Measurements from ENCODE around the gene ZNF784. TPM values are rescaled to one million over a fixed set of nuclear protein-coding genes. Genes with fewer than 3 reads are reported as not detected.

Gene ZNF784
- total RNA-seq, 3 donors from 2014 or later (not counting 1 experiment from before 2014, with no cell fraction given), result 6.4 to 7.9 (median 7.1) TPM

DNA sequence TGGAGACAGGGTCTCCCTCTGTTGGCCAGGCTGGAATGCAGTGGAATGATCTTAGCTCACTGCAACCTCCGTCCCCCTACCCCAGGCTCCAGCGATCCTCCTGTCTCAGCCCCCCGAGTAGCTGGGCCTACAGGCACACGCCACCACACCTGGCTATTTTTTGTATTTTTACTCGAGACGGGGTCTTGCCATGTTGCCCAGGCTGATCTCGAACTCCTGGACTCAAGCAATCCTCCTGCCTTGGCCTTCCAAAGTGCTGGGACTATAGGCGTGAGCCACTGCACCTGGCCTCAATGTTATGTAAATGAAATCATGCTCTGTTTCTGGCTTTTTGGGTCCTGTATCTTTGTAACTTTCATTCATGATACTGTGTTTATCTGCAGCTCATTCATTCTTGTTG lies 35.6 kb downstream of the ZNF784 start:
- no peak for ATAC-seq
- Mint-ChIP-seq H3K4me3 (peak overlapping the region; percentile 35), H3K27me3 (ENCODE audit: low read depth in 2 of 2) (peaks cover 15 to 33% of the 10 kb centered on the region in 2 donors), H3K36me3 (no peaks in the 10 kb centered on the region), H3K27ac (no peak overlapping the region), H3K4me1 (peaks cover 11 to 25% of the 10 kb centered on the region in 2 donors), H3K9me3 (no peaks in the 10 kb centered on the region)
- no peaks in the 10 kb centered on the region for H3K36me3 ChIP-seq (ENCODE audit: control insufficient read depth, insufficient read depth, low read length)
- no peak for DNase-seq
- WGBS (ENCODE audit: insufficient coverage), result 93% methylated on average over 8 of the region's 8 CpGs
- no peaks in the 10 kb centered on the region for H3K9me3 ChIP-seq (ENCODE audit: control insufficient read depth, insufficient read depth, low read length)
- no peak for TF ChIP-seq CTCF (IDR thresholded peaks at IDR 0.05)
- no peaks in the 10 kb centered on the region for H3K27me3 ChIP-seq (ENCODE audit: control insufficient read depth, insufficient read depth, low read length)
- peaks cover 26% of the 10 kb centered on the region for H3K4me1 ChIP-seq (ENCODE audit: control insufficient read depth, insufficient read depth, low read length)
- intact Hi-C loops (cut with micrococcal nuclease), result no loop called here
- no peak overlapping the region for H3K27ac ChIP-seq (ENCODE audit: low read length)
- H3K4me3 ChIP-seq (ENCODE audit: low read length), result no peak overlapping the region

GRCh38 chr19:55586976-55587668 lies 37.2 kb downstream of the ZNF784 start:
- H3K27ac ChIP-seq (ENCODE audit: low read length), result peak overlapping the region; percentile 32
- TF ChIP-seq CTCF (IDR thresholded peaks at IDR 0.05), result no peak
- no peaks in the 10 kb centered on the region for H3K36me3 Mint-ChIP-seq
- intact Hi-C loops (cut with micrococcal nuclease), result loop anchor here (1.0 kb wide), 1 partner anchor 12 kb away; the partner anchor contains the start of gene FIZ1
- peak overlapping the region; percentile 22 for H3K4me3 ChIP-seq (ENCODE audit: low read length)
- H3K4me1 Mint-ChIP-seq, result peaks cover 11 to 25% of the 10 kb centered on the region in 2 donors
- DNase-seq, result peak; percentile 90 to 95
- no peaks in the 10 kb centered on the region for H3K9me3 Mint-ChIP-seq
- H3K4me1 ChIP-seq (ENCODE audit: control insufficient read depth, insufficient read depth, low read length), result peaks cover 26% of the 10 kb centered on the region
- H3K27ac Mint-ChIP-seq, result peak overlapping the region in 1 of 2 donors; percentile 60
- WGBS (ENCODE audit: insufficient coverage), result 2% methylated on average over 40 of the region's 40 CpGs
- peak; percentile 97 to 99 (median 99) for ATAC-seq
- H3K36me3 ChIP-seq (ENCODE audit: control insufficient read depth, insufficient read depth, low read length), result no peaks in the 10 kb centered on the region
- peak overlapping the region; percentile 82 for H3K4me3 Mint-ChIP-seq
- no peaks in the 10 kb centered on the region for H3K9me3 ChIP-seq (ENCODE audit: control insufficient read depth, insufficient read depth, low read length)
- peaks cover 15 to 33% of the 10 kb centered on the region in 2 donors for H3K27me3 Mint-ChIP-seq (ENCODE audit: low read depth in 2 of 2)
- H3K27me3 ChIP-seq (ENCODE audit: control insufficient read depth, insufficient read depth, low read length), result no peaks in the 10 kb centered on the region

DNA sequence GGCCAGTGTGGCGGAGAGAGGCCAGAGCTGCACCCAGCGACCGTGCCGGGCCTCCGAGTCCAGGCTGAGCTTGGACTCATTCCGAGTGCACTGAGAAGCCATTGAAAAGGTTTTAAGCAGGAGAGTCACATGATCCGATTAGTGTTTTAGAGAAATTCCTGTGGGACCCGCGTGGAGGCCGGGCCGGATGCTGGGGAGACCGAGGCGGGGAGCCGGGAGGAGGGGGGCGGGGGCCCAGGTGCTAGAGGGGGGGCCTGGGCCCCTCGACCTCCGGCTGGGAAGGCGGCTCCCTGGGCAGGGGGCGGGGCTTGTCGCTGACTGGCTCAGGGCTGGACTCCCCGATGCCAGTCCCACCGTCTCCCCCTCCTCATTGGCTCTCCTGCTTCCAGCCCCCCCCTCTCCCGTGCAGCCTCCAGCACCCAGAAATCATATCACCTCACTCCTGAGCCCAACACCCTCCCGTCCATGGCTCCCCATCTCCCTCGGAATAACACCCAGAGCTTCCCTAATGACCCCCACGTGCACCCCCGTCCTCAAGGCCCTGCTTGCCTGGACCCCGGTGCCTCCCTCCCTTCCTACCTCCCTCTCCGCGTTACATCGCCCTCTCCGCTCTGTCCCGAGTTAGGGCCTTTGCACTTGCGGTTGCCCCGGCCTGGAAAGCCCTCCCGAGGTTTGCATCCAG lies 38.6 kb downstream of the ZNF784 start:
- intact Hi-C loops (cut with micrococcal nuclease), result no loop called here
- Histone ChIP-seq H3K9me3 (ENCODE audit: control insufficient read depth, insufficient read depth, low read length) (no peaks in the 10 kb centered on the region), H3K36me3 (ENCODE audit: control insufficient read depth, insufficient read depth, low read length) (no peaks in the 10 kb centered on the region), H3K4me1 (ENCODE audit: control insufficient read depth, insufficient read depth, low read length) (peaks cover 36% of the 10 kb centered on the region), H3K27me3 (ENCODE audit: control insufficient read depth, insufficient read depth, low read length) (no peaks in the 10 kb centered on the region), H3K27ac (ENCODE audit: low read length) (no peak overlapping the region), H3K4me3 (ENCODE audit: low read length) (no peak overlapping the region)
- DNase-seq (peak in 1 of 2 donors; percentile 60), ATAC-seq (no peak)
- H3K4me1 Mint-ChIP-seq, result peaks cover 23 to 34% of the 10 kb centered on the region in 2 donors
- TF ChIP-seq CTCF (IDR thresholded peaks at IDR 0.05), result no peak
- H3K27me3 Mint-ChIP-seq (ENCODE audit: low read depth in 2 of 2), result peaks cover 15 to 33% of the 10 kb centered on the region in 2 donors
- H3K4me3 Mint-ChIP-seq, result peak overlapping the region; percentile 49
- H3K36me3 Mint-ChIP-seq, result no peaks in the 10 kb centered on the region
- 4% methylated on average over 36 of the region's 36 CpGs for WGBS (ENCODE audit: insufficient coverage)
- H3K27ac Mint-ChIP-seq, result no peak overlapping the region
- H3K9me3 Mint-ChIP-seq, result no peaks in the 10 kb centered on the region

All from natural killer cell (primary cell).